ENCODE measurements around the gene NEK10.
A peak's percentile ranks its signal among the peaks of the same experiment; 100 is the strongest.

NEK10 gene

DNA sequence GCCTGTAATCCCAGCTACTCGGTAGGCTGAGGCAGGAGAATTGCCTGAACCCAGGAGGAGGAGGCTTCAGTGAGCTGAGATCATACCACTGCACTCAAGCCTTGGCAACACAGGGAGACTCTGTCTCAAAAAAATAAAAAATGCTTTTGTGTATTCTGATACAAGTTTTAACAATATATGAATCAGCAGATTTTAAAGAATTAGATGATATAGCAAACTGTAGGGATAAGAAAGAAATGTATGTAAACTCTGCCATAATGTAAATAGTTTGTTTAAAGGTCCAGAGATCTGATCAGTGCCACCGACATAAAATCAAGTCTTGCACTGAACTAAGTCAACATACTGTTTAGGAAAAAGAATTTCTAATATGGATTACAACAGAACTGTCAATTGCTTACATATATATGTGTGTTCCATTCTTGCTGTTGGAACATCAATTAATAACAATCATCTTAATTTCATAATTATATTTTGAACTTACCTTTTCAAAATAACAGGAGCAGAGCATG is 208.3 kb downstream of the NEK10 start:
- TF ChIP-seq CTCF (conservative IDR thresholded peaks at IDR 0.05): no peak
- H3K27ac ChIP-seq: no peak overlapping the region

GRCh38 chr3:27160146-27160545 is 209.0 kb downstream of the NEK10 start:
- H3K27ac ChIP-seq: no peak overlapping the region
- TF ChIP-seq CTCF (conservative IDR thresholded peaks at IDR 0.05): no peak

DNA sequence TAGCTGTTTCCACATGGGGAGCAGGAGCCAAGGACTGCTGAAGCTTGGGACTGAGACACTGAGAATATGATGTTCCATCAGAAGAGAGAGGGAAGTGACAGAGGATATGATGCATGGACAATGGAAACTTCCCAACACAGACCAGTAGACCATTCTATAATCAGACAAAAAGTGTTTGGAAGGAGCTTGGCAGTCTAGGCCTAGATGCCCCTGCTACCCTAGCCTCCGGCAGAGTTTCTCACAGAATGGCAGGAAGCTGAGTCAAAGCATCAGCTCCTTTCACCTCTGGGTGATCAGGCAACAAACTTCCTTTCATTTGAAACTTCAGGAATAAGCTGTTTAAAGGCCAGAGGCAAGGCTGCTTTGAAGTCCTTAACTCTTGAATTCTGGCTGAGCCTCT is 222.0 kb downstream of the NEK10 start:
- no peak overlapping the region for H3K27ac ChIP-seq
- no peak for TF ChIP-seq CTCF (conservative IDR thresholded peaks at IDR 0.05)

DNA sequence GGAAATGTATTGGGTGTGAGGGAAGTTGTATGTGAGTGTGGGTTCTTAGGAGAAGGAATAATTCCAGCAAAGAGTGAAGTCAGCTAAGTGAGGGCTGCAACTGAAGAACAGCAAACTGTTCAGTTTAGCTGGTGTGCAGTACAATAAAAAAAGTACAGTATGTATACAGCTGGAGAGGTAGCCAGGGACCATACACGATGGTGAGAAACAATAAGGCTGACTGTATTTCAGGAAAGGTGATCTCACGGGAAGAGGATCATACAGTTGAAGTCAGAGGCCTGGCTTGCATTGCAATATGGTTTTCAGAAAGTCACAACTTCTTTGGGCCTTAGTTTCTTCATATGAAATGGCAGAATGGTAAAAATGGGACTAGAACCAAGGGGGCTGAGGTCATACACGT is 222.4 kb downstream of the NEK10 start:
- no peak overlapping the region for H3K27ac ChIP-seq
- no peak for TF ChIP-seq CTCF (conservative IDR thresholded peaks at IDR 0.05)

- no peak for TF ChIP-seq CTCF (conservative IDR thresholded peaks at IDR 0.05)
Measured at GRCh38 chr3:27145719-27146118, 223.5 kb downstream of the NEK10 start.

DNA sequence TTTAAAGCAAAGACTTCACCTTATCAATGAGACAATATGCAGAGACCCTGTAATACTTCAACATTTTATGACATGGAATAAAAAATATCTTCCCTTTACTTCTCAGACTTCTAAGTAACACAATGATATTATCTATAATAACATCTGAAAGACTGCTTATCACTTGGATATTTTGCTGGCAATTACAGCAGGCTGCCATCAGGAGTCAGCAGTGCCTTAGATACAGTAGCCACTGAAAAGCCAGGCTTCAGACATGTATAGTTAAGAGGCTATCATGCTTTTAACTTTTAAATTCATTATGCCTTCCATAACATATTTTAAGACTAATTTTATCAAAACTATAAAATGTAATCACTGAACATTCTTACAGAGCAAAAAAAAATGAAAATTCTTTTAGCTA is 227.5 kb downstream of the NEK10 start:
- no peak overlapping the region for H3K27ac ChIP-seq
- TF ChIP-seq CTCF (conservative IDR thresholded peaks at IDR 0.05): peak; percentile 18; the same call in 1 of the 2 replicates

More at GRCh38 chr3:27145719-27146118, 223.5 kb downstream of the NEK10 start:
- no peak overlapping the region for H3K27ac ChIP-seq

- TF ChIP-seq CTCF (conservative IDR thresholded peaks at IDR 0.05): no peak
- H3K27ac ChIP-seq: peak overlapping the region; percentile 49
Measured at GRCh38 chr3:27138562-27138961, 230.6 kb downstream of the NEK10 start.

Data from VCaP (cell line).